K562 (cell line): ENCODE data around the gene TENT4B. TPM values are rescaled to one million over a fixed set of nuclear protein-coding genes. Genes with fewer than 3 reads are reported as not detected.

Experiments used
- CXXC5 ChIP-seq: fragments of 250-450 bp; sonication (Bioruptor Pico); IDR thresholded peaks from 2 replicates; pipeline ENCODE4 v1.8.0; 2022; ENCODE audit warnings: inconsistent platforms, mild to moderate bottlenecking, moderate library complexity
- E2F8 ChIP-seq: fragments of 450-650 bp; IDR thresholded peaks from 2 replicates; pipeline ENCODE4 v1.7.1; 2018; ENCODE audit warnings: mild to moderate bottlenecking, low read depth; ENCODE audit not compliant: partially characterized antibody
- HMBOX1 ChIP-seq: sonication (generic); IDR thresholded peaks from 2 replicates; pipeline ENCODE4 v1.6.1; 2016
- THAP12 ChIP-seq: fragments of 250-450 bp; sonication (Bioruptor Pico); IDR thresholded peaks from 2 replicates; pipeline ENCODE4 v1.9.0; 2021; ENCODE audit warnings: mild to moderate bottlenecking, inconsistent platforms
- ZBTB43 ChIP-seq: sonication (generic); formaldehyde crosslinking; IDR thresholded peaks from 2 replicates; pipeline ENCODE4 v1.8.0; 2023; ENCODE audit warnings: mild to moderate bottlenecking, missing genetic modification reagents
- ZFP30 ChIP-seq: fragments of 250-450 bp; sonication (Bioruptor Pico); IDR thresholded peaks from 2 replicates; pipeline ENCODE4 v1.8.0; 2022; ENCODE audit warnings: moderate library complexity, mild to moderate bottlenecking, inconsistent platforms, borderline replicate concordance
- polyA plus RNA-seq, 8 experiments: library from polyadenylated mRNA; depleted of rRNA in 4 of 8; stranded (reverse) in 5 of 8; unstranded in 3 of 8; fragments of >200 nt; fragmentation: Nextera tagmentation in 2 of 8; fragmentation: Illumina TruSeq in 1 of 8; extraction: Ambion mirVana in 2 of 8; extraction: Trizol in 1 of 8; gene quantifications; 2 replicates each; pipeline versions ENCODE4 v1.2.1 to v1.2.3, GENCODE V29; 2011 to 2014; ENCODE audit warnings: inconsistent platforms in 1 of 8, missing spikeins in 1 of 8
- total RNA-seq, 7 experiments: library from RNA; depleted of rRNA in 6 of 7; stranded (reverse); fragments of >200 nt in 6 of 7; fragmentation: Illumina TruSeq in 2 of 7; extraction: Trizol in 2 of 7; gene quantifications; 2 replicates each; pipeline versions ENCODE4 v1.2.1 to v1.2.3, GENCODE V29; 2011 to 2021; ENCODE audit warnings: low replicate concordance in 1 of 7

The TENT4B gene
- total and polyA plus RNA-seq, 9 of the 15 experiments (the other 6 are each of a cell fraction or from before 2014, with no cell fraction given): 5.2 to 8.4 (median 7.0) TPM

GRCh38 chr16:50261160-50261706 lies 108.1 kb downstream of the TENT4B start (continued):
- TF ChIP-seq THAP12 (CRISPR knock-in tag): no peak
- TF ChIP-seq HMBOX1: no peak
- TF ChIP-seq ZBTB43 (CRISPR knock-in tag): no peak
- no peak for TF ChIP-seq ZFP30 (CRISPR knock-in tag)
- TF ChIP-seq CXXC5 (CRISPR knock-in tag): no peak
- TF ChIP-seq E2F8: no peak
- TF ChIP-seq, all 486 proteins: peak for 2
